Measurements from ENCODE around the gene IGLL5. TPM values are rescaled to one million over a fixed set of nuclear protein-coding genes. Genes with fewer than 3 reads are reported as not detected.

IGLL5 gene
- total RNA-seq, 1 donor from 2014 or later, result 1.5 TPM

DNA sequence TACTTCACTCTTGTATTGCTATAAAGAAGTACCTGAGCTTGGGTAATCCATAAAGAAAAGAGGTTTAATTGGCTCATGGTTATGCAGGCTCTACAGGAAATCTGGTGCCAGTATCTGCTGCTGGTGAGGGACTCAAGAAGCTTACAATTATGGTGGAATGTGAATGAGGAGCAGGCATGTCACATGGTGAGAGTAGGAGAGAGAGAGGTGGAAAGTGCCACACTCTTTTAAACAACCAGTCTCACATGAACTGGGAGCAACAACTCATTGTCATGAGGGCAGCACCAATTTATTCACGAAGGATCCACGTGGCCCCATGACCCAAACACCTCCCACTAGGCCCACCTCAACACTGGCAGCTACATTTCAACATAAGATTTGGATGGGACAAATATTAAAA lies 24.6 kb upstream of the IGLL5 start:
- no peak for DNase-seq (ENCODE audit: low spot score)

DNA sequence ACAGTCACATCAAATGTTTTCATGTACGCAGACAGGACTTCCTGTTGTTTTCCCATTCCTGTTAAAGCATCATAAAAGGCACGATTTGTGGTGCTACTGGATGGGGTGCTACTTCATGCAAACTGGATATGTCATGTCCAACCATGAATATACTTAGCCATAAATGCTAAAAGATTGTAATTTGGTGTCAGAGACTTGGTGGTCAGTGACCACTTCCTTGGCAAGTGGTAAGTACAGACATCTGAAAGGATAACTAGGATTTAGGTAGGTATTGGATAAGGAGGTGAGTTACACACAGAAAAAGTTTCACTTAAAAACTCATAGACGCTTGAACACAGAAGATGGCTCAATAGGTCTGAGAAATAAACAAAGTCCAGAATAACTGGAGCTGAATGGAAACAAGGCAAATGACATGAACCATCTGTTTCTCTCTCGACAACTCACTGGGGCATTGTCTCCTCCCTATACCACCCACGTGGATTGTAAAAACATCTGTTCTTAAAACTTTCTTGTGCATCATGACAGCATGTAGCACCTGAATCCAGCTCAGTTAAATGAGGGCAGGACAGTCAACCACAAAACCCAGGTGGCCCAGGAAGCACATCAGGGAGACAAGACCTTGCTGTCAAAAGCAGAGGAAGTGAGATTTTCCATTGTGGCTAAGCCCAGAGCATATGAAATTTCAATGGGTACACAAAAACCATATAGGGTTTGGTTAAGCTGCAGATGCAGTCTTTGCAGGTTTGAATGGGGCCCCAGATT lies 22.1 kb upstream of the IGLL5 start:
- no peak for DNase-seq (ENCODE audit: low spot score)

DNA sequence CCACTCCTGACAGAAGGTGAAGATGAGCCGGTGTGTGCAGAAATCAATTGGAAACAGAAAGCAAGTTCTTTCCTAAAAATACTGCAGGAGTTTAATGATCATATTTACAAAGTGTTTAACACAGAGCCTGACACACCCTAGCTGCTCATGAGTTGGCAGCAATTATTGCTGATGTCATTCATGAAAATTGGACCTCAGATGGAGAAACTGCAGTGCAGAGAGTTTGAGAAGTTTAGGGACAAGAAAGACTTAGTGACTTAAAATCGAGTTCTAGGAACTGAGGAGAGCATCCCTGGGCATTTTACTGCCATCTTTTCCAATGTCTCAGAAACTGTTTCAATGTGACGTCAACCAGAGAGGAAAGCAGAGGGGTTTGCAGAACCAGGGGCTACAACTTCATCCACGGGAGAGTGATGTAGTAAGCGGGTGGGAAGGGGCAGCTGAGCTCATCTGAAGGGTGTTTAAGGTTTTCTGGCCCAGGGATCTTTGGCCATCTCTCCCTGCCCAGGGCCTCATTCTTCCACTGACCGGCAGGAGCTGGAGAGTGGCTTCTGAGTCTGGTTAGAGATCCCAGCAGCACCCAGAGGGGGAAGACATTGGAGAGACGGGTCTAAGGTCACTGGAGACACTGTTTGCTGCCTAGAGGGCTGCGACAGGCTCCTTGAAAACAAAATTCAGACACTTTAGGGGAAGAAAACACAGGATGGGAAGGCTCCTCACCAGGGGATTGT lies 21.1 kb upstream of the IGLL5 start:
- no peak for DNase-seq (ENCODE audit: low spot score)

DNA sequence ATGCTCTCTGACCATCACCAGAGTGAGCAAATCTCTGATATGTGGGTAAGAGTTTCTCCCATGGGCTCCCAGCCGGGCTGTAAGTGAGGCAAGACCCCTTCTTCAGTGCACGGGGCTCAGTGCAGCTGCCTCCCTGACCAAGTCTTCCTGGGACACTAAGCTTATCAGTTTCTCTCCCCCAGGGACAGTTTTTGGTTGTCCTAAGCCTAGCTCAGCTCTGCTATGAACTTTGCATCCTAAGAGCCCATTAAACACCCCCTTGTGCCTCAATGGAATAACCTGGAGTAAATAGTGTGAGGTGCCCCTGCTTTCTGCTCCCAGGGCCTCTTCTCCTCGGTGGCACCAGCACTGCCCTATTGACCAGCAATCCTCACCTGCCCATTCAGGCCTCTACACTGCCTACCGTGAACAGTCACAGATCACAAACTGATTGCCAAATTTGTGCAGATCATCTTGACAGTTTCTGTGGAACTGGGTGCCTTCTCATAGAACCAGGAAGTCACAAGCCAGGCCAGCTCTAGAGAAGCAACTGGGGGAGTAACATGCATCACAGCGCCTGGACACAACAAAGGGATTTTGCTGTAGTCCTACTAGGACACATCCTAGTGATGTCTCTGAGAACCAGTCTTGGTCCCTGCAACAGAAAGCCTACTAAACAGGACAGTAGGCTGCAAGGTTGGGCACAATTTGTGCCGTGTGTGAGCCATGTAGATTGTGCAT lies 19.5 kb upstream of the IGLL5 start:
- no peak for DNase-seq (ENCODE audit: low spot score)

DNA sequence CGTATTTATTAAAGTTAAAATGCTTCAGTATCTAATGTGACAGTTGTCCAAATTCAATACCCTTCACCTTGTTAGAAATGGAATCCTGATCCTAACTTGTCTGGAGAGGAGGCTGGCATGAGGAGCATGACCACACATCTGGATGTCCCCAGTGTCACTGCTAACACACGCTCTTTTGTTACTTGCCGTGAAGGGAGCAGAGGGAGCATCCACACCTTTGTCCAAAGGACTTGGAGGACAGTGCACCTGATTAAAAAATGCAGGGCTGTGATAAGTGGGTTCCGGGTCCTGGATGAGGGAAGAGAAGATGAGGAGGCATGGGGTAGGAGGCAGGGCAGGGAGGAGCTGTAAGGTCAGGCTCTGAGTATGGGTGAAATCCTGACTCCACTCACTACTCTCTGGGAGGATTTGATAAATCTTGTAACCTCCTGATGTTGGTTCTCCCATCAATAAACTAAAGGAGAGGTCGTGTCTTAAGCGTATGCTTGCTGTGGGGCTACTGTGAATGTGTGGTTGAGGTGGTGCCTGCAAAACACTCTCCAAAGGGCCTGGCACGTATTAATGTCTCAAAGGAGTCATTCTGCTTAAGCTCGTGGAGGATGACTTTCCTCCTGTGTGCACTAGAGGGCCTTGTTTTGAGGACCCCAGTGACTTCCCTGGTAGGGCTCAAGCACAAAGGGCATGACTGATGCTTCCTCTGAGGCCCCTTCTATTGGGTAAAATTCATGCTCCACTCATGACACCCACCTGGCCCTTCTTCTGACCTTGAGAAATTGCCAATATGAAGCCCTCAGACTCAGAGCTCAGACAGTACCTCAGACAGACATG lies 16.8 kb upstream of the IGLL5 start:
- no peak for DNase-seq (ENCODE audit: low spot score)

DNA sequence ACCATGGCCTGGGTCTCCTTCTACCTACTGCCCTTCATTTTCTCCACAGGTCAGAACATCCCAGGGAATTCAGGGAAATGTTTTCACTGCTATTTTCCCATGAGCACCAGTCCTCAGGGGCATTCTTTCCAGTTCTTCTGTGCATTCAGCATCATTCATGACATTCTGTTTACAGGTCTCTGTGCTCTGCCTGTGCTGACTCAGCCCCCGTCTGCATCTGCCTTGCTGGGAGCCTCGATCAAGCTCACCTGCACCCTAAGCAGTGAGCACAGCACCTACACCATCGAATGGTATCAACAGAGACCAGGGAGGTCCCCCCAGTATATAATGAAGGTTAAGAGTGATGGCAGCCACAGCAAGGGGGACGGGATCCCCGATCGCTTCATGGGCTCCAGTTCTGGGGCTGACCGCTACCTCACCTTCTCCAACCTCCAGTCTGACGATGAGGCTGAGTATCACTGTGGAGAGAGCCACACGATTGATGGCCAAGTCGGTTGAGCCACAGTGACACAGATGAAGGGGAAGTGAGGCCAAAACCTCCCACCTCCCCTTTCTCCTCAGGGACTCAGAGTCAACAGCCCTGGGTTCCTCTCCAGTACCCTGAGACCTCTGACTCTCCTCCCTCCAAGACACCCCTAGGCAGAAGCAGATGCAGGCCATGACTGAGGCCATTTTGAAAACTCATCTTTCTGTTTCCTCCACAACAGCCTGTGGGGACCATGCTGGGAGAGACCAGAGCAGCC lies 15.9 kb upstream of the IGLL5 start:
- DNase-seq (ENCODE audit: low spot score), result no peak

DNA sequence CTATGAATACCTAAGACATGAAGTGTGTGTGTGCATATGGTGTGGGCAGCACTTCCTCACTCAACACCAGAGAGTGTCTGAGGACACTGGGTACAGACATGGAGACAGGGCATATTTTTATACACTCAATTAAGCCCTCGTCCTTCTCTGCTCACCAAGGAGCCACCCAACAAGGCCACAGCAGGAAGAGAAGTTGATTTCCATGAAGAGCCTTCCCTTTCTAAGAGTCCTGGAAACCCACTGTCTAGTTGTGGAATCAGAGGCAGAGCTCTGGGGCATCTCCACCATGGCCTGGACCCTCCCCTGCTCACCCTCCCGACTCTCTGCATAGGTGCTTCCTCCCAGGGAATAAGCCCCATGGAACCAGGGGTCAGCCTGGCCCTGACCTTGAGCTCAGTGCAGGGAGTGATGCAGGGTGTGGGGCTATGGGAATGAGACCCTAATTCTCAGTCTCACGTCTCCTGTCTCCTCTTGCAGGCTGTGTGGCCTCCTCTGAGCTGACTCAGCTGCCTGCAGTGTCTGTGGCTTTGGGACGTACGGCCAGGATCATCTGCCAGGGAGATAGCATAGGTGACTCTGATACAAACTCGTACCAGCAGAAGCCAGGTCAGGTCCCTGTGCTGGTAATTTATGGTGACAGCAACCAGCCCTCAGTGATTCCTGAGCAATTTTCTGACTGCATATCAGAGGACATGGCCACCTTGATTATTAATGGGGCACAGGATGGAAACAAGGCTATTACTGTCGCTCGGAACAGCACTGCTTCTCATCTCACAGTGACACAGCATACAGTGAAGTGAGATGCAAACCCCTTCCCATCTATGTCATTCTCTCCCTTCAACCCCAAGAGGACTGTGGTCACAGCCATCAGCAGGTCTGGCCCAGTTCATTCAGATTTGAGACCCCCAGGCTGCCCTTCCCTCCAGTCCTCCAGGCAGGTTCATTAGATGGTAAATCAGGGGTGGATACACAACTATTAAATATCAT lies 14.6 kb upstream of the IGLL5 start:
- no peak for DNase-seq (ENCODE audit: low spot score)

DNA sequence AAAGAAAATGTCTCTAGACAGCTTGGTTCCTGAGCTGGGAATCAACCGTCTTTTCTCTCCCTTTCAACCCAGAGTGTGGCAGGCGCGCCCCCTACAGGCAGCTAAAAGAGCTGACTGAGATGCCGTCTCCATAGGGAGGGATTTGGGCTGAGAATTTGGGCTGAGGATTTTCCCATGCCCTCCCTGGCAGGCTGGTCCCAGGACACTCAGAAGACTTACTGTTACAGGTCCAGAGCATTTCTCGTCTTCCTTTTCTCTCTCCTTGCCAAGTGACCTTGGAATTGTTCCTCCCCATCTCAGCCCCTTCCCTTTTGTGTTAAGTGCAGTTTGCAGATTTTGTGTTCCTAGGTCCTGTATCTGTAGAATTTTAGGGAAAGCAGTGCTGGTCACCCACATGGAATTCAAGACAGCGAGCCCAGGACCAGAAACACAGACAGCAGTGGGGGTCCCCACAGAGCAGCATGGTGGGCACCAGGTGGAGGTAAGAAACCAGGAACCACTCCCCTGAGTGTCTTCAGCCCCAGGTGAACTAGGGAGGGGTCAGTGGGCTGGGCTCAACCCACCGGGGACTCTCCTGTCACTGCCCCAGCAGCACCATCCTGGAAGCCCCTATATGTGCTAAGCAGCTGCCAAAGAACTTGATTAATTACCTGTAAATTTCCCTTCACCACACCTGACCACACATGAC lies 9.9 kb upstream of the IGLL5 start:
- DNase-seq (ENCODE audit: low spot score), result peak; percentile 67

DNA sequence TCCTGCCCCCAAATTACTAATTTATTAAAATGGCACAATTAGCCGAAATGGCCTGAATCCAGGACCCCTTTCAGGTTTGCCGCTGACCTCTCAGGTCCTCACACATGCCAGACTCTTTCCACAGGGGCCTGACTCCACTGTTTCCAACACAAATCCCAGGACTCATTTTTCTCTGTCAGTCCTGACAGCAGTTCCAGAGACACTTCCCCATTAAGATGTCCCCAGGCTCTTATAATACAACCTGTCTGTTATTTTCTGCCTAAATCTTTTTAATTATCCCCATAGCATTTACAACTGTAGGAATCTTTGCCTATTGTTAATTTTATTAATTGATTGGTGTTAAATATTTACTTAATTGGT lies 9.4 kb upstream of the IGLL5 start:
- DNase-seq (ENCODE audit: low spot score), result no peak

DNA sequence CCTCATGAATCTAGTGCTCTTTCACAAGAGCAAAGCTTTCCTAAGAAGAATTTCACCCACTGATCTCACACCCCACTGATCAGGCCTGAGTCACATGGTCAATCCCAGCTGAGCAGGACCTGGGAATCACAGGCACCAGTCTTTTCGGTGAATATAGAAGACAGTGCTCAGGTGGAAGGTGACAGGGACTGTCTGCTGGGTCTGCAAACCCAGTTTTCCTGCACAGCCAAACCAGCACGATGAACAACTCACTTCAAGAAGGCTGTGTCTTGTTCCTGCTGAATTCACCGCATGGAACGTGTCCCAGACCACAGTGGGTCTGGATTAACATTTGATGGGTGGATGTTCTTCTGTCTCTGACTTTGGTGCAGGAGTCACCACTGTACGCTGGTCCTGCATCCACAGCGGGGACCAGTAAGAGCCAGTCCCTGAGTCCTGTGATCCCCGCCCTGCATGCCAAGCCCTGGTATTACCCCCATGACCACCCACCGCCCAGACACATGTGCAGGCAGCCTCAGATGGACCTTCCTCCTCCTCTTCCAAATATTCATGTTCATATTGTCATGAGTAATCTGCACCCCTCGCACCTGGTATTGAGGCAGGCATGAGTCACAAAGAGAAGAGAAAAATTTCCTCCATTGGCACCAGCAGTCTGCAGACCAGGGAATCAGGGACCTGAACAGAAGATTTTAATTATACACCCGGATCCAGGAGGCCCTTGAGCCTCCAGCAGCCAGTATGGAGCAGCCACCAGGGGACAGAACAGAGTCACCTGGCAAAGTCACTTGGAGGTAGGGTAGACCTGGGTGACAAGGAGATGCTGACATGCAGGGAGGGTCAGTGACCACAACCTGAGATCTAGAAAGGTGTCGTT lies 8.6 kb upstream of the IGLL5 start:
- no peak for DNase-seq (ENCODE audit: low spot score)

DNA sequence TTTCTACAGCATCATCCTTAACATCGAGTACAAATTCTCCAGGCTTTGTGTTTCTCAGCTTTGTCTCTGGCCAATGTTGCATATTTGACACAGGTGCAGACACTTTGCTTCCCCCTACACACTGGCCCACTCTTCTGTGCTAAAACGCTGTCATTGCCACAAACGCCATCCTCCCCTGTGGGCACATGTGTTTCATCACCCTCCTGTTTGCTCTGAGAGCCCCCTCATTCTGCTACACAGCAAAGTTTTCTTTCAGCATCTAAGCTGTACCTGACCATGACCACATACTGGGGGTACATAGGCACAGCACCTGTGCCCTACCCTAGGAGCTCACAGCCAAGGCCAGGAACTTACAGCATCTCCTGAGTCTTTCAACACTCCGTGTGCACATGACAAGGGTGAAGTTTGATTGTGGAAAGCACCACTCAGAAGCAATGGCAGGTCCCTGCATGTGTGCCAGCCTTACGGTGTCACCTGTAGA lies 7.9 kb upstream of the IGLL5 start:
- no peak for DNase-seq (ENCODE audit: low spot score)

DNA sequence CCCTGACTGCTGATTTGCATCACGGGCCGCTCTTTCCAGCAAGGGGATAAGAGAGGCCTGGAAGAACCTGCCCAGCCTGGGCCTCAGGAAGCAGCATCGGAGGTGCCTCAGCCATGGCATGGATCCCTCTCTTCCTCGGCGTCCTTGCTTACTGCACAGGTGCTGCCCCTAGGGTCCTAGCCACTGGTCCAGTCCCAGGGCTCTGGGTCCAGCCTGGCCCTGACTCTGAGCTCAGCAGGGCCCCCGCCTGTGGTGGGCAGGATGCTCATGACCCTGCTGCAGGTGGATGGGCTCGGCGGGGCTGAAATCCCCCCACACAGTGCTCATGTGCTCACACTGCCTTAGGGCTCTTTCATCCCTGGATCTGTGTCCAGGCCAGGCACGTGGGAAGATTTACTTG lies 7.0 kb upstream of the IGLL5 start:
- DNase-seq (ENCODE audit: low spot score), result no peak

DNA sequence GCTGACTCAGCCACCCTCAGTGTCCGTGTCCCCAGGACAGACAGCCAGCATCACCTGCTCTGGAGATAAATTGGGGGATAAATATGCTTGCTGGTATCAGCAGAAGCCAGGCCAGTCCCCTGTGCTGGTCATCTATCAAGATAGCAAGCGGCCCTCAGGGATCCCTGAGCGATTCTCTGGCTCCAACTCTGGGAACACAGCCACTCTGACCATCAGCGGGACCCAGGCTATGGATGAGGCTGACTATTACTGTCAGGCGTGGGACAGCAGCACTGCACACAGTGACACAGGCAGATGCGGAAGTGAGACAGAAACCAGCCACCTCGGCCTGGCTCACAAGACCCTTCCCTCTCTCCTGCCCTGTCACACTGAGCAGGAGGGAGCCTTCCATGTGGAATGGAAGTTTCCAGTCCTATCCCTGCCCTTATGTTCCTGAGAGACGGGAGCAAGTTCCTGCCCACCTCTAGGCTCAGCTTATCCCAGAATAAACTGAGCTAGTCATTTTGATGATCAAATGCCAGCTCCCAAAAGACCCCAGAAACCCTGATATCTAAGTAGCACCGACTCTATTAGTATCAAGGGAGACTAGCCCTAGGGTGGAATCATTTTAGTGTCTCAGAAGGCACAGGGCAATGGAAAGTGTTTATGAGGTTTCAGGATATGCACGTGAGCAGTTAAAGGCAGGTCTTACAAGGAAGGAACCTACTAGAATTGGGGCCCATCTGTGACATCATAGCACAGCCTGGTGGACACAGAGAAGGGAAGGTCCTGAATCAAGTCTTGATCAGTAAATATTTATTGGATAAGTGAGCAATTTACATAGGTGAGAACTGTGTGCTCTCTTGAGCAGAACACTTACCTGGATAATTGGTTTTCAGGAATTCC lies 6.3 kb upstream of the IGLL5 start:
- no peak for DNase-seq (ENCODE audit: low spot score)

DNA sequence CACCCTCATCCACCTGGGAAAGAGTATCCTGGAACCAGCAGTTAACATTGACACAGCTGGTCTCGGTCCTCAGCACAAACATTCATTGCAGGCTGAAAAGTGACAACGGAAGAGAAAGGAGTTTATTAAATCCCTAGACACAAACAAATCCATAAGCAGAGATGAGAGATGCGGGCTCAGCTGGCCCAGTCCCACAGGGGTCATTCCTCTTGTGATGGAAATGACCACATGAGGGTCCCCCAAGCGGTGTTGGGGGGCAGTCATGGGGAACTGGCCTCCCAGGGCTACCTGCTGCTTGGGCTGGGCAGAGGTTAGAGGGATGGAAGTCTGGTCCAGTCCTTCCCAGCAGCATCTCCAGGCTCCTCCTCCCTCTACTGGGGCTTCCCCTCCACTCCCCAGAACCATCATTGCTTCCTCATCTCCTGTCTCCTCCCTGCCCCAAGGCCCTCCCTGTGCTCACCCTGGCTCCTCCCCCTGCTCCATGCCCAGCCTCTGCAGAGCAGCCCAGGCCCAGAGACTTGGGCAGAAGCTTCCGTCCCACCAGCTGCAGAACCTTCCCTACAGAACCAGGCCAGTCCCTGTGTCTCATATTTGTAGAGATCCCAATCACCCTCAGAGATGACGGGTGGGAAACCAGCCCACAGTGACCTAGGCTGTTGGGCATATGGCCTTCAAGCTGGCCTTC lies 5.4 kb upstream of the IGLL5 start:
- no peak for DNase-seq (ENCODE audit: low spot score)

DNA sequence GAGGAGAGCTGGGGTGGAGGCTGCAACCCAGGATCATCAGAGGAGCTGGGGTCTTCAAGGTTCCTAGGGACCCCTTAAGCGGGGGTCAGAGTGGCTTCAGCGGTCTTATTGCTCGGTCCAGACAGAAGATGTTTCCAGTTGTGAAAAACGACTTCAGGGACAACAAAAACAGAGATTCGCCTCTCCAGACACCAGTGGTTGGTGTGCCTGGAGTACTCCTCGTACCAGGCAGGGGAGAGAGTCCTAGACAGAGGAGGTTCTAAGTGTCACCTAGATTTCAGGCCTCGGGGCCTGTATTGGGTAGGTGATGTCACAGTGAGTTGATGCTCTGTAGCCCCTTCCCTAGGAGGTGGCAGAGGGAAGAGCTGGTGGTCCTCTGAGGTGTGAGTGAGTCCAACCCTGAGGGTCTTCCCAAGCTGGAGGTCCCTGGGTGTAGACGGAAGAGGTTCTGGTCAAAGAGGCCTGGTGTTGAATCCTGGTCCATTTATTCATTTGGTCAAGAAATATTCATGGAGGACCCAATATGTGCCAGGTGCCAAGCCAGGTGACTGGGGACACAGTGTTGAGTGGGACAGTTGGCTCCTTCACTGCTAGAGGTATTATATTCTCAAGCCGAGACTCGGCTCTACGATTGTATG lies 4.4 kb upstream of the IGLL5 start:
- DNase-seq (ENCODE audit: low spot score), result no peak

All from mucosa of gallbladder (tissue), 1 donor.